ENCODE data around the gene STAMBP.

STAMBP gene

GRCh38 chr2:73897934-73898333 is 69.2 kb downstream of the STAMBP start:
- H3K27me3 ChIP-seq (ENCODE audit: control insufficient read depth, low read length), result no peaks in the 10 kb centered on the region
- H3K4me2 ChIP-seq (ENCODE audit: low read length), result no peak overlapping the region
- H3K4me1 ChIP-seq (ENCODE audit: control insufficient read depth, low read length), result no peaks in the 10 kb centered on the region
- H3K4me3 ChIP-seq (ENCODE audit: low read length), result no peak overlapping the region
- no peak overlapping the region for H3K27ac ChIP-seq (ENCODE audit: low read depth, low read length)
- no peaks in the 10 kb centered on the region for H3K36me3 ChIP-seq (ENCODE audit: control insufficient read depth, low read length)
- no peaks in the 10 kb centered on the region for H4K20me1 ChIP-seq (ENCODE audit: control insufficient read depth, insufficient read depth, low read depth, low read length)
- H3K9me3 ChIP-seq (ENCODE audit: control insufficient read depth, insufficient read depth, low read length), result no peaks in the 10 kb centered on the region
- H3F3A ChIP-seq (ENCODE audit: control insufficient read depth, insufficient read depth), result no peaks in the 10 kb centered on the region
- TF ChIP-seq EZH2phosphoT487 (IDR thresholded peaks at IDR 0.05; ENCODE audit: borderline replicate concordance, low read length), result no peak
- TF ChIP-seq, protein P1, sequence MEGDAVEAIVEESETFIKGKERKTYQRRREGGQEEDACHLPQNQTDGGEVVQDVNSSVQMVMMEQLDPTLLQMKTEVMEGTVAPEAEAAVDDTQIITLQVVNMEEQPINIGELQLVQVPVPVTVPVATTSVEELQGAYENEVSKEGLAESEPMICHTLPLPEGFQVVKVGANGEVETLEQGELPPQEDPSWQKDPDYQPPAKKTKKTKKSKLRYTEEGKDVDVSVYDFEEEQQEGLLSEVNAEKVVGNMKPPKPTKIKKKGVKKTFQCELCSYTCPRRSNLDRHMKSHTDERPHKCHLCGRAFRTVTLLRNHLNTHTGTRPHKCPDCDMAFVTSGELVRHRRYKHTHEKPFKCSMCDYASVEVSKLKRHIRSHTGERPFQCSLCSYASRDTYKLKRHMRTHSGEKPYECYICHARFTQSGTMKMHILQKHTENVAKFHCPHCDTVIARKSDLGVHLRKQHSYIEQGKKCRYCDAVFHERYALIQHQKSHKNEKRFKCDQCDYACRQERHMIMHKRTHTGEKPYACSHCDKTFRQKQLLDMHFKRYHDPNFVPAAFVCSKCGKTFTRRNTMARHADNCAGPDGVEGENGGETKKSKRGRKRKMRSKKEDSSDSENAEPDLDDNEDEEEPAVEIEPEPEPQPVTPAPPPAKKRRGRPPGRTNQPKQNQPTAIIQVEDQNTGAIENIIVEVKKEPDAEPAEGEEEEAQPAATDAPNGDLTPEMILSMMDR (IDR thresholded peaks at IDR 0.05; ENCODE audit: low read depth, low read length, poor library complexity, severe bottlenecking), result no peak
- H3K79me2 ChIP-seq (ENCODE audit: control insufficient read depth, low read length), result no peaks in the 10 kb centered on the region
- no peaks in the 10 kb centered on the region for H3K9me2 ChIP-seq (replicated peaks; ENCODE audit: control insufficient read depth, low read length)

GRCh38 chr2:73899801-73900336 is 71.1 kb downstream of the STAMBP start:
- Histone ChIP-seq H3K9me3 (ENCODE audit: control insufficient read depth, insufficient read depth, low read length) (no peaks in the 10 kb centered on the region), H3K27ac (ENCODE audit: low read depth, low read length) (no peak overlapping the region), H3K79me2 (ENCODE audit: control insufficient read depth, low read length) (no peaks in the 10 kb centered on the region), H3K36me3 (ENCODE audit: control insufficient read depth, low read length) (no peaks in the 10 kb centered on the region), H3K4me2 (ENCODE audit: low read length) (no peak overlapping the region), H3K27me3 (ENCODE audit: control insufficient read depth, low read length) (no peaks in the 10 kb centered on the region), H3K4me1 (ENCODE audit: control insufficient read depth, low read length) (no peaks in the 10 kb centered on the region), H4K20me1 (ENCODE audit: control insufficient read depth, insufficient read depth, low read depth, low read length) (no peaks in the 10 kb centered on the region), H3K9me2 (replicated peaks; ENCODE audit: control insufficient read depth, low read length) (no peaks in the 10 kb centered on the region), H3K4me3 (ENCODE audit: low read length) (no peak overlapping the region), H3F3A (ENCODE audit: control insufficient read depth, insufficient read depth) (no peaks in the 10 kb centered on the region)
- TF ChIP-seq, protein P1 (IDR thresholded peaks at IDR 0.05; ENCODE audit: low read depth, low read length, poor library complexity, severe bottlenecking), result no peak
- no peak for TF ChIP-seq EZH2phosphoT487 (IDR thresholded peaks at IDR 0.05; ENCODE audit: borderline replicate concordance, low read length)

- Histone ChIP-seq H3F3A (ENCODE audit: control insufficient read depth, insufficient read depth) (no peaks in the 10 kb centered on the region), H3K79me2 (ENCODE audit: control insufficient read depth, low read length) (no peaks in the 10 kb centered on the region), H3K9me2 (replicated peaks; ENCODE audit: control insufficient read depth, low read length) (no peaks in the 10 kb centered on the region), H3K36me3 (ENCODE audit: control insufficient read depth, low read length) (no peaks in the 10 kb centered on the region), H3K27ac (ENCODE audit: low read depth, low read length) (no peak overlapping the region), H3K27me3 (ENCODE audit: control insufficient read depth, low read length) (no peaks in the 10 kb centered on the region), H4K20me1 (ENCODE audit: control insufficient read depth, insufficient read depth, low read depth, low read length) (no peaks in the 10 kb centered on the region), H3K4me3 (ENCODE audit: low read length) (no peak overlapping the region), H3K9me3 (ENCODE audit: control insufficient read depth, insufficient read depth, low read length) (no peaks in the 10 kb centered on the region), H3K4me2 (ENCODE audit: low read length) (no peak overlapping the region), H3K4me1 (ENCODE audit: control insufficient read depth, low read length) (no peaks in the 10 kb centered on the region)
- TF ChIP-seq EZH2phosphoT487 (IDR thresholded peaks at IDR 0.05; ENCODE audit: borderline replicate concordance, low read length), result no peak
- TF ChIP-seq, protein P1 (IDR thresholded peaks at IDR 0.05; ENCODE audit: low read depth, low read length, poor library complexity, severe bottlenecking), result no peak
These were observed 72.4 kb downstream of the STAMBP start for GRCh38 chr2:73901143-73901542.

All from DOHH2 (cell line).